GM21717 (cell line): ENCODE measurements around the gene PCDHB7.
"Not testable (repeated sequence)": the region's sequence is repeated elsewhere in the genome, so short reads cannot be mapped to it uniquely, and the experiment has no call there.

ENCODE experiments used
- ATAC-seq: cut with Tn5 transposase; IDR thresholded peaks from one replicate; pipeline ENCODE4 v1.9.1; 2021; ENCODE audit warnings: mild to moderate bottlenecking, moderate library complexity; ENCODE audit not compliant: unreplicated experiment

PCDHB7 gene

GRCh38 chr5:141179876-141180275 is 7.4 kb downstream of the PCDHB7 start:
- not testable (repeated sequence) for ATAC-seq

GRCh38 chr5:141180313-141180712 is 7.9 kb downstream of the PCDHB7 start:
- no peak for ATAC-seq

- no peak for ATAC-seq
Measured at GRCh38 chr5:141182248-141182647, 9.8 kb downstream of the PCDHB7 start, which contains the start of gene PCDHB16. Gene PCDHB16 (plus strand): TSS chr5:141182387. CDS start chr5:141182560, 173 bp downstream.

- not testable (repeated sequence) for ATAC-seq
Measured at GRCh38 chr5:141184117-141184855, 11.8 kb downstream of the PCDHB7 start.

GRCh38 chr5:141186897-141187512 is 14.6 kb downstream of the PCDHB7 start, which contains the start of gene PCDHB9:
Gene PCDHB9 (plus strand): TSS chr5:141187161. CDS start chr5:141187319, 158 bp downstream.
- no peak for ATAC-seq

- not testable (repeated sequence) for ATAC-seq
Measured at GRCh38 chr5:141188682-141189081, 16.2 kb downstream of the PCDHB7 start.

- not testable (repeated sequence) for ATAC-seq
Measured at GRCh38 chr5:141189131-141189530, 16.7 kb downstream of the PCDHB7 start.

GRCh38 chr5:141192110-141192725 is 19.8 kb downstream of the PCDHB7 start, which contains the start of gene PCDHB10:
Gene PCDHB10 (plus strand): TSS chr5:141192353. CDS start chr5:141192553, 200 bp downstream.
- no peak for ATAC-seq

GRCh38 chr5:141194332-141194731 is 21.9 kb downstream of the PCDHB7 start:
- not testable (repeated sequence) for ATAC-seq

- no peak for ATAC-seq
Measured at GRCh38 chr5:141196363-141196762, 23.9 kb downstream of the PCDHB7 start.

- ATAC-seq = no peak
Measured at GRCh38 chr5:141199359-141200235, 27.2 kb downstream of the PCDHB7 start, which contains the start of gene PCDHB11. Gene PCDHB11 (plus strand): TSS chr5:141199627. CDS start chr5:141199775, 148 bp downstream.

- ATAC-seq = not testable (repeated sequence)
Measured at GRCh38 chr5:141201126-141201525, 28.7 kb downstream of the PCDHB7 start.

GRCh38 chr5:141201646-141202045 is 29.2 kb downstream of the PCDHB7 start:
- ATAC-seq = not testable (repeated sequence)

GRCh38 chr5:141208478-141208877 is 36.0 kb downstream of the PCDHB7 start, which contains the start of gene PCDHB12:
Gene PCDHB12 (plus strand): TSS chr5:141208719. CDS start chr5:141208908, 189 bp downstream.
- ATAC-seq = no peak

GRCh38 chr5:141210281-141210680 is 37.8 kb downstream of the PCDHB7 start:
- ATAC-seq = not testable (repeated sequence)

GRCh38 chr5:141210849-141211248 is 38.4 kb downstream of the PCDHB7 start:
- not testable (repeated sequence) for ATAC-seq

- ATAC-seq = not testable (repeated sequence)
Measured at GRCh38 chr5:141213656-141214339, 41.4 kb downstream of the PCDHB7 start, which contains the start of gene PCDHB13. Gene PCDHB13 (plus strand): TSS chr5:141213919. CDS start chr5:141214124, 205 bp downstream.

GRCh38 chr5:141214583-141214982 is 42.1 kb downstream of the PCDHB7 start:
- ATAC-seq = not testable (repeated sequence)

GRCh38 chr5:141215504-141215903 is 43.1 kb downstream of the PCDHB7 start:
- not testable (repeated sequence) for ATAC-seq
